Mucosa of descending colon (tissue), 3 donors: ENCODE measurements around the gene ZNF407. TPM values are rescaled to one million over a fixed set of nuclear protein-coding genes. Genes with fewer than 3 reads are reported as not detected.

ENCODE experiments used
- ATAC-seq: fragments of 200-7000 bp; cut with Tn5 transposase; one replicate; pipeline ENCODE4 v1.9.1; 2020; ENCODE audit warnings: mild to moderate bottlenecking, moderate library complexity
- DNase-seq, 3 donors: peaks; one replicate each; pipeline ENCODE4 v3.0.0-alpha.2; 2020
- H3K36me3 ChIP-seq: fragments of 200-600 bp; one replicate; pipeline ENCODE4 v1.8.0; 2021; ENCODE audit warnings: low read depth, mild to moderate bottlenecking
- H3K4me1 ChIP-seq: fragments of 200-600 bp; one replicate; pipeline ENCODE4 v1.8.0; 2021; ENCODE audit warnings: low read depth, mild to moderate bottlenecking
- H3K4me3 ChIP-seq: fragments of 200-600 bp; one replicate; pipeline ENCODE4 v1.8.0; 2021; ENCODE audit warnings: mild to moderate bottlenecking
- H3K9me3 ChIP-seq: fragments of 200-600 bp; one replicate; pipeline ENCODE4 v1.8.0; 2021; ENCODE audit warnings: mild to moderate bottlenecking
- intact Hi-C, 2 donors: fragments of 100-400 bp; cut with DNase I in 1 of 2; cut with micrococcal nuclease in 1 of 2; formaldehyde crosslinking; loops; one replicate each; pipeline versions ENCODE4 v1.11.0 to v1.11.1; 2022; cut with DNase I, micrococcal nuclease
- total RNA-seq, 3 donors: library from RNA; stranded (reverse); fragmentation: NEBNext Ultra II Directional in 2 of 3; extraction: Animal tissue kit (Norgen Biotek cat#: 25700) in 2 of 3; gene quantifications; one replicate each; pipeline versions ENCODE4 v1.2.1 to v1.2.4, GENCODE V29; 2021 to 2023
- TF ChIP-seq, protein P1 (sequence below): fragments of 200-600 bp; IDR thresholded peaks from one replicate; pipeline ENCODE4 v1.8.0; 2022; ENCODE audit warnings: antibody characterized with exemption, mild to moderate bottlenecking
- donor health status: DM: no; HTN: no; CAD: no; lungs with moderate emphysema.
- donor health status: DM: no; HTN: no; CAD: no.
- donor health status: DM: no; HTN: yes; CAD: no.

The ZNF407 gene
- total RNA-seq, 3 donors from 2014 or later, result 13.0 to 25.1 (median 18.8) TPM

DNA sequence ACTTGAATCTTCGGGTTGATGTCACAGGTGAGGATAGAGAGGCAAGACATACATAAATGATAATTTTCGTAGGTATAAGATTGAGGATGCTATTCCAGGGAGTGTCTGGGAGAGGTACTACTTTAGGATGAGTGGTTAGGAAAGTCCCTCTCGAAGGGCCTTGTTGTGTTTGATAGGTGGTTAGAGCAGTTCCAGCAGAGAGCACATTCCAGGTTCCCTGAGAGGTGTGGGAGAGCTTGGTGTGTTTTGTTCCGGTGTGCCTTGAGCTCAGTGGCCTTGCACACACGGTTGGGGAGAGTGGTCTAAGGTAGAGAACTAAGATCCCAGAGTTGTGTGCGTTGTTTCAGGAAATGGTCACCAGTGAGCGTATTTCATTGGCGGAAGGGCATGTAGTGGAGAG, 191.4 kb downstream of the ZNF407 start:
- TF ChIP-seq, protein P1, sequence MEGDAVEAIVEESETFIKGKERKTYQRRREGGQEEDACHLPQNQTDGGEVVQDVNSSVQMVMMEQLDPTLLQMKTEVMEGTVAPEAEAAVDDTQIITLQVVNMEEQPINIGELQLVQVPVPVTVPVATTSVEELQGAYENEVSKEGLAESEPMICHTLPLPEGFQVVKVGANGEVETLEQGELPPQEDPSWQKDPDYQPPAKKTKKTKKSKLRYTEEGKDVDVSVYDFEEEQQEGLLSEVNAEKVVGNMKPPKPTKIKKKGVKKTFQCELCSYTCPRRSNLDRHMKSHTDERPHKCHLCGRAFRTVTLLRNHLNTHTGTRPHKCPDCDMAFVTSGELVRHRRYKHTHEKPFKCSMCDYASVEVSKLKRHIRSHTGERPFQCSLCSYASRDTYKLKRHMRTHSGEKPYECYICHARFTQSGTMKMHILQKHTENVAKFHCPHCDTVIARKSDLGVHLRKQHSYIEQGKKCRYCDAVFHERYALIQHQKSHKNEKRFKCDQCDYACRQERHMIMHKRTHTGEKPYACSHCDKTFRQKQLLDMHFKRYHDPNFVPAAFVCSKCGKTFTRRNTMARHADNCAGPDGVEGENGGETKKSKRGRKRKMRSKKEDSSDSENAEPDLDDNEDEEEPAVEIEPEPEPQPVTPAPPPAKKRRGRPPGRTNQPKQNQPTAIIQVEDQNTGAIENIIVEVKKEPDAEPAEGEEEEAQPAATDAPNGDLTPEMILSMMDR, result no peak
- DNase-seq (no peak), ATAC-seq (no peak)
- intact Hi-C loops, result no loop called here
- no peaks in the 10 kb centered on the region for H3K9me3 ChIP-seq
- H3K36me3 ChIP-seq, result no peaks in the 10 kb centered on the region
- no peaks in the 10 kb centered on the region for H3K4me1 ChIP-seq
- no peak overlapping the region for H3K4me3 ChIP-seq

DNA sequence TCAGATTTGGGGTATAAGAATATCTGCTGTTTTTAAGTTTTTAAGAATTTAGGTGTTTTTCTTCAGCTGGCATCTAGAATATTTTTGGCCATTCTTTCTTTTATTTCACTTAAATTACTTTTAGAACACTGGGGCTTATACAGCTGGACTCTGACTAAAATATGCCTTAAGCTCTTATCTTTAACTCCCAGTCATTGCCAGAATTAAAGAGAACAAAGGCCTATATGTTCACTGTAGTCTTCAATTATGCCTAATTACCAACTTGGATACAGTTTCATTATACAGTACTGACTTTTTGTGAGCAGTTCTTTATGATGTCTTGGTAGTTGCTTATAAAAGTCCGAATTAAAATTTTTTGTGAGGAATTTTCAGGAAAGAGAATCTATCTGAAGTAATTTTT, 192.8 kb downstream of the ZNF407 start:
- TF ChIP-seq, protein P1, result no peak
- intact Hi-C loops, result no loop called here
- DNase-seq, result no peak
- Histone ChIP-seq H3K9me3 (no peaks in the 10 kb centered on the region), H3K36me3 (no peaks in the 10 kb centered on the region), H3K4me3 (no peak overlapping the region), H3K4me1 (no peaks in the 10 kb centered on the region)
- ATAC-seq, result no peak

DNA sequence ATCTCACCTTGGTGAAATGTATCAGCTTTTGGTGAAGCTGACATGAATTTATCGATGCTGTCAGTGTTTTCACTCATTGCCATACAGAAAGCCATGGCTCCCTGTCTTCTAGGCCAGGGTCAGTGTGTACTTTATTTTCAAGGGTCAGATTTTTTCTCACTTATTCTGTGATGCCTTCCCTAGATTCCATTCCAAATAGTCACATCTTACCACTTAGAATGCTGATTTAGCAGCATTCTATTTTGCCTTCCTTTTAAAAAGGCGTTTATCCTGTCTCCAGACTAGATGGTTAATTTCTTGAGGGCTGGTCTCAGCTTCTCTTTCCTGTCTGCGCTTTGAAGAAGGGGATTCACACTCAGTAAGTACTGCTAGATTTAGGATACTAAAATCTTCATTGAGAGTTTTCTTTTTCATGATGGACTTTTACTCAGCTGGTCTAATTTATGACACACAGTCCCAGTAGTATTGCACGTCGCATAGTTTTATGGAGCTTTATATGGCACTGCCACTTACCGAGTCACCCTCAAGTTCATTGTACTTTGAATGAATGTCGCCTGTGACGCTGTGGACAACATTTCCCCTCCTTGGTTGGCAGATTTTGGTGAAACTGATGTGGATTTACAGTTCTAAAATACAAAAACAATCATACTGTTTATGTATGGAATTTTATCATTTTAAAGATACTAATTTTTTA, 194.0 kb downstream of the ZNF407 start:
- Histone ChIP-seq H3K4me1 (no peaks in the 10 kb centered on the region), H3K9me3 (no peaks in the 10 kb centered on the region), H3K36me3 (no peaks in the 10 kb centered on the region), H3K4me3 (no peak overlapping the region)
- ATAC-seq (peak; percentile 92), DNase-seq (peak in 1 of 3 donors; percentile 25)
- TF ChIP-seq, protein P1, result no peak
- intact Hi-C loops, result no loop called here

DNA sequence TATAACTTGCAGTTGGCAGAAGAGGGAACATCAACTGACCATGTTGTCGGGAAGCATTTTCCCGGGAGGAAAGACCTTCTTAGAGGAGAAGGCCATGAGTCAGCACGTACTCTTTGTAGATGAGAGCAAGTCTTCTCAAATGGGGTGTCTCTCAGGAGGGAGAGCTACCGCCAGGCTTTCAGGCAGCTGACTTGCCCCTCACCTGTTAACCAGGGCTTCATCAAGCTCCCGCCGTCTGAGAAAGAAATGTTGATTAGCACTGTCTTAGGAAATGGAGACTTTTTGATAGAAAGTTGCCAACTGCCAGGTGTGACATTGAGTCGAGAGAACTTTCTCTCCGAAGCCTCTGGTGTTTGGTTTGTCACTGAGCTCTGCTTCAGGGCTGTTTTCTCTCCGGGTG, 196.1 kb downstream of the ZNF407 start:
- intact Hi-C loops, result no loop called here
- Histone ChIP-seq H3K4me3 (no peak overlapping the region), H3K9me3 (no peaks in the 10 kb centered on the region), H3K4me1 (no peaks in the 10 kb centered on the region), H3K36me3 (no peaks in the 10 kb centered on the region)
- DNase-seq, result no peak
- TF ChIP-seq, protein P1, result no peak
- no peak for ATAC-seq

DNA sequence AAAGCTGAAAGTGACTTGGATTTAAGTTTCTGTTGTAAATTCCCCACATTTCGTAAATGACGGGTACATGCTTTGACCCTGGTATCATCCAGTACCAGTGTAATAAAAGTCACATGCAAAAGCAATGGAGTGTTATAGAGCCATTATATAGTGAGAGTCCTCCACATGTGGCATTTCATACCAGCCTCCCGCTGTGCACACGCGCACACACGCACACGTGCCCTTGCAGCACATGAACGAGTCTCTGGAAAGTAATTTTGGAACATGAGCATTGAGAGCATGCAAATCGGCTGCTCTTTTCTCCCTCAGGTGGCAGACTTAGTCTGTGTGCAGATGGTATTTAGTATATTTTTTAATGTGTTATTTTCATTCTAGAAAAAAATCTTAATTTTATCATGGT, 198.1 kb downstream of the ZNF407 start:
- Histone ChIP-seq H3K9me3 (no peaks in the 10 kb centered on the region), H3K4me1 (no peaks in the 10 kb centered on the region), H3K4me3 (no peak overlapping the region), H3K36me3 (no peaks in the 10 kb centered on the region)
- DNase-seq (no peak), ATAC-seq (no peak)
- intact Hi-C loops, result no loop called here
- TF ChIP-seq, protein P1, result no peak

DNA sequence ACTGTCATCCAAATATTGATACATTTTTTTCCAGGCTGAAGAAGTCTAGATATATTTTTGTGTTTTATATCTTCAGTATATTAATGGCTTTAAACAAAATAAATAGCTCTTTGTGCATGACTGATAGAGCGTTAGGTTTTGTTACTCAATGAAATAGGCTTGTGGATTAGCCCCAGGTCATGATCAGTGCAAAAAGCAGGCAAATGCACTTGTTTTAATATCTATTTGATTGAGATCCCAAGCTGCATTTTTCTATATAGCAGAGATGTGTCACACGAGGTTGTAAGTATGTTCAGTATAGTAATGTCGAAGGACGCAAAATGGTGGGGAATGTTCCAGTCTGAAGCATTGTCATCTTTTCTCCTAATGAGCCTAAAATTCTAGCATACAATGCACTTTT, 198.5 kb downstream of the ZNF407 start:
- Histone ChIP-seq H3K4me1 (no peaks in the 10 kb centered on the region), H3K4me3 (no peak overlapping the region), H3K36me3 (no peaks in the 10 kb centered on the region), H3K9me3 (no peaks in the 10 kb centered on the region)
- TF ChIP-seq, protein P1, result no peak
- intact Hi-C loops, result no loop called here
- DNase-seq, result no peak
- ATAC-seq, result no peak
